Activated CD8-positive, alpha-beta memory T cell treated with anti-CD3 and anti-CD28 coated beads for 1 hour (primary cell): ENCODE results near the gene GNPDA2.

Source experiments
- DNase-seq, 2 donors: peaks; one replicate each; pipeline ENCODE4 v3.0.0-alpha.2; 2020; ENCODE audit warnings: low read depth in 1 of 2; ENCODE audit errors: extremely low read depth in 1 of 2

GNPDA2 gene

GRCh38 chr4:44679060-44679459 lies 47.3 kb downstream of the GNPDA2 start:
- DNase-seq, result no peak

DNA sequence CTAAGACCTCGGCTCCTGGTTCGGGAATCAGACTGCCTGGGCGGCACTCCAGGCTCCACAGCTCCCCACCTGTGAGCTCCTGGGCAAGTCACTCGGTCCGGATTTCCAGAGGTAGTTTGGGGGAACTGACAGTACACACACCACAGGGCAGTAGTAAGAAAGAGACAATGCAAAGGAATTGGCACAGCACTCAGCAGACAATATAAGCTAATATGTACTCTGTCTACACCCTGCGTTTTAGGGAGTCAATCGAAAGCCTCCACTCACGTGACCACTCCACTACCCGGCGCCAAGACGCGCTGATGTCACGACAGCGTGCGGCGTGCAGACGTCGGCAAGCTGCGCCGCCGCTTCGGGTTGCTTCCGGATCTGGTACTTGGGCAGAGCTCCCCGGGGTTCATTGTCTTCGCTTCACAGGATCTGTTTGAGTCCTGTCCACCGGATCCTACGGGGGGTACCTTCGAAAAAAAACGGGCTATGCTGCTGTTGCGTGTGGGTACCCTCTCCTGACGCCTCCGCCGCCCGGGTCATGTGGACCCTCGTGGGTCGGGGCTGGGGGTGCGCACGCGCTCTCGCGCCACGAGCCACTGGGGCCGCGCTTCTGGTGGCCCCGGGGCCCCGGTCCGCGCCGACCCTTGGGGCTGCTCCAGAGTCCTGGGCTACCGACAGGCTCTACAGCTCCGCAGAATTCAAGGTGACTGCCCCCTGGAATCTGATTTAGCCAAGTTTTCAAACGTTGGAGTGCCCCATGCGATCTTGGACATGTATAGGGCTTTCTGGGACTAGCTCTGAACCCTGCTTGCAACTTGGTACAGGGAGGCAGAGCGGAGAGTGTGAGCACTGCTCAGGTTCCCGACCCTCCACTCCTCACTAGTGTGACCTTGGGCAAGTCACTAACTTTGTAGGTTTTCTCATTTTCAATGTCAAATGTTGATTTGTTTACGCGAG lies 48.0 kb downstream of the GNPDA2 start, which contains the start of gene GUF1:
Gene GUF1 (plus strand): TSS at position 327 of the 948 bp plus-strand sequence. CDS start 203 bp downstream, at position 530.
- DNase-seq, result peak; percentile 58 to 80

- DNase-seq, result no peak
Observed at GRCh38 chr4:44675366-44675765, 51.0 kb downstream of the GNPDA2 start.

DNA sequence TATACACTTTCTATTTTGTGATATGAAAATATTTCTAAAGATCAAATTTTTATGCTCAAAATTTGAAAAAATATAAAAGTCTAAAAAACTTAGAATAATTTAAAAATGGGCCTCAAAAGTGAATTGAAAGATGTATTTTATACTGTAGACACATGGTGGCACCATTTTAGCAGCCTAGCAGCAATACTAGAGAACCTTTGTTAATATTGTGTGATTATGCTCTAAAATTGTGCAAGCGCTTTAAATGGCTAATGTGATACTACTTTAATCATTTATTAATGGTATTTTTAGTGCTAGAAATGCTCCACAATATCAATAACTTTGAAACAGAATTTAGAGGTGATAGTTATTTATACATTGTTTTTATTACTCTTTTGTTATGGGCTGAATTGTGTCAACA lies 51.9 kb downstream of the GNPDA2 start:
- DNase-seq, result no peak

DNA sequence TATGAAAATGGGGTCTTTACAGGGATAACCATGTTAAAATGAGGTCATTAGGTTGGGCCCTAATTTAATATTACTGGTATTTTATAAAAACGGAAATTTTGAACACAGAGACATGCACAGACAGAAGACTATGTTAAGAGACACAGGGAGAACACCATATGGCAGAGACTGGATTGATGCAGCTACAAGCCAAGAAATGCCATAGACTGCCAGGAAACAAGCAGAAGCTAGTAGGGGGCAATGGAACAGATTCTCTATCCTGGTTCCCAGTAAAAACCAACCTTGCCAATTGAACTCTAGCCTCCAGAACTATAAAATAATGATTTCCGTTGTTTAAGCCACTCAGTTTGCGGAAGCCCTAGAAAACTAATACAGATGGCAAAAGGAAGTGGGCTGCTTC lies 54.7 kb downstream of the GNPDA2 start:
- DNase-seq, result no peak

DNA sequence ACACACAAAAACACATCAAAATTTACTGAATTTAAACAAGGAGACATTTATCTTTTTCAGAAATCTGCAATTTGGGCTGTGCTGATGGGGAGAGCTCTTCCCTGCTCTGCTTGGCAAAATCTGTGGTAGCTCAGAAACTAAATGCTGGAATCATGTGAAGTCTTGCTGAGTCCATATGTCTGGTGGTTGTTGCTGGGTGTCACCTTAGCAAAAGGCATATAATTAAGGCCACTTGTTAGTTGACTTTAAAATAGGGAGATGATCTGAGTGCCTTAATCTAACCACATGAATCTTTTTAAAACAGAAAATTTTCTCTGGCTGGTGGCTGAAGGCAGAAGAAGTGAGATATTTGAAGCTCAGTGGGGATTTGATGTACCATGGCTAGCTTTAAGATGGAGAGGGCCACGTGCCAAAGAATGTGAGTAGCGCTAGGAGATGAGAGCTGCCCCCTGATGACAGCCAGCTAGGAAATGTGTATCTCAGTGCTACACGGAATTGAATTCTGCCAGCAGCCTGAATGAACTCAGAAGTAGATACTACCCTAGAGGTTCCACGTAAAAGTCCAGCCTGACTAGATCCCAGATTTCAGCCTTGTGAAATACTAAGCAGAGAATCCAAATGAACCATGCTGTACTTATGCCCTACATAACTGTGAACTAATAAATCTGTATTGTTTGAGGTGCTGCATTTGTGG lies 55.7 kb downstream of the GNPDA2 start:
- no peak for DNase-seq

GRCh38 chr4:44668526-44668925 lies 57.8 kb downstream of the GNPDA2 start:
- DNase-seq, result no peak

DNA sequence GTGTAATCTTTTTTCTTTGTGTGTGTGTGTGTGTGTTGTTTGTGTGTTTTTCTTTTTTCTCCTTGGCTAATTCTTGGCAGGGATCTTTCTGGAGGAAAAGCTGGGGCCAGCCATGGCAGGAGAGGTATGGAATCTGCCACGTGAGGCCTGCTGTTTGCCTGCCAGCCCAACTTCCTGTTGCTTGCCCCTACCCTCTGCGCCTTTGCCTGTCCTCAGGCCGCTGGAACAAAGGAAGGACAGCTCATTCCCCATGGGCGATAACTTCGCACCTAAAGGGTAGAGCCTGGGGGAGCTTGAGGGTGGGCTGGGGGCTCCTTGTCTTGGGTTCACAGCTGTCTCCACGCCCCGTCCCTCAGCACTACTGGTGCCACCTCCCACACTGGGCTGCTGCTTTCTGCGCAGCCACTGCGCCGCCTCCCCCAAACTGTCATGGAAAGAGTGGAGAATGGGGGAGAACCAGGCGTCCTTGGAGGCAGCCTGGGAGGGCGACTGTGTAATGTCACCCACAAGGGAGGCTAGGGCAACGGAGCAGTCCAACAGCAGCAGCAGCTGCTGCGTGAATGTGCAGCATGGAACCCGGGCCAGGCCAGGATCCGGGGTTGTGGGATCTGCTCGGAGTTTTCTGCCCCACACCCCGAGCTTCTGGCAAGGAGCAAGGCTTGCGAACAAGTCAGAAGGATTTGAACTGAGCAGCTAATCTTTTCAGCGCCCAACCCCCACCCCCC lies 62.7 kb downstream of the GNPDA2 start:
- DNase-seq, result no peak

DNA sequence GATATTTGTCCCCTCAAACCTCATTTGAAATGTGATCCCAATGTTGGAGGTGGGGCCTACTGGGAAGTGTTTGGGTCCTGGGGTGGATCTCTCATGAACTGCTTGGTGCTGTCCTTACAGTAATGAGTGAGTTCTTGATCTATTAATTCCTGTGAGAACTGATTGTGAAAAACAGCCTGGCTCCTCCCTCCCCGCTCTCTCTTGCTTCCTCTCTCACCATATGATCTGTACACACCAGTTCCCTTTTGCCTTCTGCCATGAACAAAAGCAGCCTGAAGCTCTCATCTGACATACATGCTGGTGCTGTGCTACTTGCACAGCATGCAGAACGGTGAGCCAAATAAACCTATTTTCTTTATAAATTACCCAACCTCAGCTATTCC lies 63.7 kb downstream of the GNPDA2 start:
- no peak for DNase-seq

DNA sequence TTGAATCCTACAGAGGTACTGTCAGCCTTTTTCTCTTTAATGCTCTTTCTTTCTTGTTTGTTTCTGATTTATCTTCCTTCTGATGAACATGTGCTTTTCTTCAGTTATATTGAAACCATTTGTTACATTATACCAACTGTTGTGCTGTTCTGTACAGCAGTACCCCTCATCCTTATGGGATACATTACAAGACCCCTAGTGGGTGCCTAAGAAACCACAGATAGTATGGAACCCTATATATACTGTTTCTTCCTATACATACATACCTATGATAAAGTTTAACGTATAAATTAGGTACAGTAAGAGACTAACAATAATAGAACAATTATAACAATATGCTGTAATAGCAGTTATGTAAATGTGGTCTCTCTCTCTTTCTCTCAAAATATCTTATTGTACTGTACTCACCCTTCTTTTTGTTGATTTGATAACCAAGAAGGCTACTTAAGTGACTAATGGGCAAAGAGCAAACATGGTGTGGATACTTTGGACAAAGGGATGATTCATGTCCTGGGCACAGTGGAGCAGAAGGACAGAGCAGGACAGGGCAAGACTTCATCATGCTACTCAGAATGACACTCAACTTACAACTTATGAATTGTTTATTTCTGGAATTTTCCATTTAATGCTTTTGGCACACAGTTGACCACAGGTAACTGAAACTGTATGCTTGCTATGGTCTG lies 64.3 kb downstream of the GNPDA2 start:
- no peak for DNase-seq

GRCh38 chr4:44660396-44660795 lies 66.0 kb downstream of the GNPDA2 start:
- no peak for DNase-seq

DNA sequence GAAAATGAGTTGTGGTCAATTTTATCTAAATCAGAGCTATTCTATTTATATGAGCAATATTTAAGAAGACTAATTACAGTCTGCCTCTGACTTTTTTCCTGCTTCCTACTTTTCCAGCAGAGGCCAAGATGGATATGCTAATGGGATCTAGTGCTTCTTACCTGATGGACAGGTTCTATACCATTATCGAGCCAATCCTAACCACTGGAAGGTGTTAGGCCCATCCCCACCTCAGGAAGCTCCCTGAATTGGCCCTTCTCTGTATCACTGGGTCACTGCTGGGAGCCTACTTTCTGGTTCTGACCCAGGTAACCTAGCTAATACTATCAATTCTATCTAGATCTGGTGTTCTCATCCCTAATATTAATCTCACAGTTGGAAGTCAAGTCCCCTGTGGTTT lies 74.4 kb downstream of the GNPDA2 start:
- no peak for DNase-seq
